ENCODE measurements around the gene JPT2.
"Not testable (repeated sequence)": the region's sequence is repeated elsewhere in the genome, so short reads cannot be mapped to it uniquely, and the experiment has no call there.

- not testable (repeated sequence) for TF ChIP-seq CTCF, POLR2A (IDR thresholded peaks at IDR 0.05)
These were observed 40.2 kb downstream of the JPT2 start for GRCh38 chr16:1718236-1718635.

Data from body of pancreas (tissue), 4 donors.